IPS-18c (cell line): ENCODE data around the gene JOSD2.
A peak's percentile ranks its signal among the peaks of the same experiment; 100 is the strongest.

ENCODE experiments used
- H3K4me3 ChIP-seq: 2 replicates; pipeline ENCODE4 v1.7.0; 2013; ENCODE audit warnings: low read depth, mild to moderate bottlenecking, low read length, moderate library complexity; ENCODE audit not compliant: insufficient read depth
- H3K9me3 ChIP-seq: one replicate; pipeline ENCODE4 v1.6.1; 2013; ENCODE audit warnings: mild to moderate bottlenecking, low read length, moderate library complexity; ENCODE audit not compliant: control insufficient read depth, insufficient read depth

Gene JOSD2

DNA sequence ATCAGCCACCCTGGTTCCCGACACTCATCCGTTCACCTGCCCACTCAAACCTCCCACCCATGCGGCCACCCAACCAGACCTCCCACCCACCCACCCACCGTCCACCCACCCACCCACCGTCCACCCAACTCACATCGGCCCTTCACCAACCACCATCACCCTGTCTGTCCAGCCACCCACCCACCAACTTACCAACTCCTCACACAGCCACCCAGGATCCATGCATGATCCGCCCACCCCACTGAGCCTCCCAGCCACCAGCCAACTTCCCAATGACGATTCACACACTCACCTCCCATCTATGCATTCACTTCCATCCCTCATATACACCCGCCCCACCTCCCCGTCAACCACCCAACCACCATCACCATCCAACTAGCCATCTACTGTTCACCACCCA lies 4.3 kb downstream of the JOSD2 start:
- H3K4me3 ChIP-seq: no peak overlapping the region
- H3K9me3 ChIP-seq: no peaks in the 10 kb centered on the region

GRCh38 chr19:50505856-50506611 lies 5.0 kb downstream of the JOSD2 start:
- no peak overlapping the region for H3K4me3 ChIP-seq
- H3K9me3 ChIP-seq: no peaks in the 10 kb centered on the region

- no peaks in the 10 kb centered on the region for H3K9me3 ChIP-seq
- H3K4me3 ChIP-seq: no peak overlapping the region
Measured at GRCh38 chr19:50501568-50502475, 9.2 kb downstream of the JOSD2 start.

- H3K4me3 ChIP-seq: no peak overlapping the region
- no peaks in the 10 kb centered on the region for H3K9me3 ChIP-seq
Measured at GRCh38 chr19:50501186-50501567, 9.8 kb downstream of the JOSD2 start.

GRCh38 chr19:50500753-50501151 lies 10.2 kb downstream of the JOSD2 start:
- no peak overlapping the region for H3K4me3 ChIP-seq
- H3K9me3 ChIP-seq: no peaks in the 10 kb centered on the region

DNA sequence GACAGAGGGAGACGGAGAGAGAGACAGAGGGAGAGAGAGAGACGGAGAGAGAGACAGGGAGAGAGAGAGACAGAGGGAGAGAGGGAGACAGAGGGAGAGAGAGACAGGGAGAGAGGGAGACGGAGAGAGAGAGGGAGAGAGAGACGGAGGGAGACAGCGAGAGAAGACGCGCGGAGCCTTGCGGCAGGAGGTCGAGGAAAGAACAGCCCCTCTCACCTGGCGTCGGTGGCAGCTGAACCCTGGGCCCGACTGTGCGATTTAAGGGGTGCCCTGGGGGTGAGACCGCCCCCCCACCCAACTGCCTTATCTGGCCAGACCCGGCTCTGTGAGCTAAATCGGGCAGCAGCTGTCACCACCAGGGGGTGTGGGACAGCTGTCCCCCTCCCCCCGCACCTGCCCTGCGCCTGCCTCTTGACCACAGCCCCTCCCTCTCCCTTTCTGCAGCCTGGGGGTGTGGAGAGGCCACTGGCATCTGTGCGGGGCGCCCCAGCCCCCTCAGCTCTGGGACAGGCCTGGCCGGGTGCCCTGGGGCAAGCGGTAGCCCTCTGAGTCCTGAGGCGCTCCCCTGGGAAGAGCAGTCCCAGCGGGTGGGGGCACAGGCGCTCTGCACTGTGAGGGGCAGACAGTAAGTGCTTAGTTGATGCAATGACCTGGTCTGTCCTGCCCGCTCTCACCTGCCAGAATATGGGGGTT lies 10.8 kb downstream of the JOSD2 start:
- H3K9me3 ChIP-seq: no peaks in the 10 kb centered on the region
- H3K4me3 ChIP-seq: 0 out of 2 replicates have a peak overlapping the region, but pooled peaks have one; percentile 6

- no peak overlapping the region for H3K4me3 ChIP-seq
Measured at GRCh38 chr19:50498219-50499056, 12.6 kb downstream of the JOSD2 start.

DNA sequence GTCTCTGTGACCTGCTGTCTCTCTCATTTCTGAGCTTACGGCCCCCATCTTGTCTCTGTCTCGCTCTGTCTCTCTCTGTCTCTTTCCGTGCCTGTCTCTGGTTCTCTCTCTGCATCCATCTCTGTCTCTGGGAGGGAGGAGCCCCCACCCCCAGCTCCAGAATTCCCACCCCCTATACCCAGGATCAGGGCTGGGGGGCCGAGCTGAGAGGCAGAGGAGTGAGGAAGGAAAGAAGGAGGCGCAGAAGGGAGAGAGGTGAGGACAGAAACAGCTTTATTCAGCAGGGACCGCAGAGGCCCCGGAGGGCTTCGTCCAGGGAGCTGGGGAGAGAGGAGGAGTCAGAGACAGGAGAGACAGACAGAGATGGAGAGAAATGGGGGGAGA lies 14.0 kb downstream of the JOSD2 start:
- H3K4me3 ChIP-seq: no peak overlapping the region
- H3K9me3 ChIP-seq: no peaks in the 10 kb centered on the region

More at GRCh38 chr19:50498219-50499056, 12.6 kb downstream of the JOSD2 start:
- H3K9me3 ChIP-seq: no peaks in the 10 kb centered on the region

- Histone ChIP-seq H3K4me3 (no peak overlapping the region), H3K9me3 (no peaks in the 10 kb centered on the region)
Measured at GRCh38 chr19:50496189-50497021, 14.6 kb downstream of the JOSD2 start.

- peaks cover under 1% of the 10 kb centered on the region for H3K9me3 ChIP-seq
- no peak overlapping the region for H3K4me3 ChIP-seq
Measured at GRCh38 chr19:50495020-50495531, 15.9 kb downstream of the JOSD2 start.

GRCh38 chr19:50494186-50495019 lies 16.6 kb downstream of the JOSD2 start:
- Histone ChIP-seq H3K9me3 (peaks cover 2% of the 10 kb centered on the region), H3K4me3 (no peak overlapping the region)

- Histone ChIP-seq H3K4me3 (no peak overlapping the region), H3K9me3 (peaks cover 6% of the 10 kb centered on the region)
Measured at GRCh38 chr19:50493171-50493570, 17.8 kb downstream of the JOSD2 start.

GRCh38 chr19:50492303-50493052 lies 18.5 kb downstream of the JOSD2 start:
- Histone ChIP-seq H3K4me3 (no peak overlapping the region), H3K9me3 (peaks cover 6% of the 10 kb centered on the region)

DNA sequence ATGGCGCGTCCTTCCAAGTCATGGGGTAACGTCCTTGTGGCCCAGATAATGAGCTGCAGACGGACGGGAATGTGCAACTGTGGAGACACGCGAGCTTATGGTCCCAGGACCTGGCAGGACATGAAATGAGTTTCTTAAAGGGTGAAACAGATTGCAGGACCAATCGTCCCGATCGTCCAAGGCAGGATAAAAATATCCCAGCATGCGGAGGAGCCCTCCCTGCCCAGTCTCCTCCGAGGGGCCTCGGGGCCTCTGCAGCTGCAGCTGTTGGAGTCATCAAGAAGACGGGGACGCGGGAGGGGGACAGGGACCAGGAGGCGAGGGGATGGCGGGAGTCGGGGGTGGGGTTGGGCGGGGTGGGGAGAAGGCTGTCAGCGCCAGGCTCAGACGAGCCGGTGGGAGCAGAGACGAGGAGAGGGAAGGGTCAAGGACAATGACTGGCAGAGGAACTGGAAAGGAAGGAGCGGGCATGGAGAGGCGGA lies 20.0 kb downstream of the JOSD2 start:
- H3K4me3 ChIP-seq: no peak overlapping the region
- peaks cover 16% of the 10 kb centered on the region for H3K9me3 ChIP-seq
